ENCODE measurements around the gene POLA2. TPM values are rescaled to one million over a fixed set of nuclear protein-coding genes. Genes with fewer than 3 reads are reported as not detected.

POLA2 gene
- polyA plus RNA-seq, 1 donor (not counting 4 experiments of a cell fraction or from before 2014, with no cell fraction given) = 20.9 TPM

DNA sequence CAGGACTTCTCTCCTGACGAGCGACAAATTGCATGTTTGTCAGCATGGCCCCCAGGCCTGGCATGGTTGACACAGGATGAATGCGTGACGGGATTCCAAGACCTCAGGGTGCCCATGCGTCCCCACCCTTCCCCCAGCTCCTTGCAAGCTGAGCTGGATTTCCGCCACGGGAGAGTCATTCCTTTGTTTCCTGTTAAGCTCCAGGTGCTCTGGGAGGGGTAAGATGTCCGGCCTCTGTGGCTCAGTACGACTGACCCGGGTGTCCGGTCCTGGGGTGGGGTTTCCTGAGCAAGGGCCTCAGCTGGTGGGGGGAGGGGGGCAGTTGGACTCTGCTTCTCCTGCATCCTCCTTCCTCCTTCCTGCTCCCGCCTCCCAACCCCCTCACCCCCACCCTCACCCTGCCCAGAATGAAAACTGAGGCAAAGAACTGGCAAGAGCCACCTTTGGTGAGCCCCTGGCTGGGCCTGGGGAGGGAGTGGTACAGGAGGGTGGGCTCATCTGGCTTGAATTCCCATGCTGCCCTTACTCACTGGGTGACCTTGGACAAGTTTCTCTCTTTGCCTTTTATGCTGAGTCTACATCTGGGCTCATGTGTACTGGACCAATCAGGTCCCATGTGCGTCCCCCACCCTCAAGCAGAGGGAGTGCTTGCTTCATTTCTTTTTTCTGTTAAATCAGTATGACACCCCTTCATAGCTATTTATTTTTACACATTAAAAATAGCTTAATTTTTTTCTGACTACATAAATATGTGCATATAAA, 55.4 kb downstream of the POLA2 start:
- peak overlapping the region; percentile 91 to 97 (median 94) for H3K4me3 ChIP-seq (ENCODE audit: control insufficient read depth in 2 of 3, extremely low read depth in 1 of 3, insufficient read depth in 2 of 3, low read depth in 1 of 3, low read length in 3 of 3)
- peaks cover 12% of the 10 kb centered on the region for H4K20me1 ChIP-seq (ENCODE audit: control insufficient read depth, extremely low read depth, insufficient read depth, low read length)
- no peaks in the 10 kb centered on the region for H3K27me3 ChIP-seq (ENCODE audit: control insufficient read depth, extremely low read depth, insufficient read depth, low read length)
- no peaks in the 10 kb centered on the region for H3K9me3 ChIP-seq (ENCODE audit: control insufficient read depth, low read depth, low read length)
- peak overlapping the region; percentile 85 for H3K9ac ChIP-seq (ENCODE audit: control insufficient read depth, extremely low read depth, insufficient read depth, low read length)
- dilution Hi-C loops (cut with MboI; ENCODE audit: extremely low pct_ligation_motif_present, low sequenced_read_pairs) = no loop called here
- H3K36me3 ChIP-seq (ENCODE audit: control insufficient read depth in 2 of 2, extremely low read depth in 1 of 2, insufficient read depth in 2 of 2, low read length in 2 of 2) = peaks cover 16 to 19% of the 10 kb centered on the region in 2 experiments
- H3K4me2 ChIP-seq (ENCODE audit: control insufficient read depth, extremely low read depth, insufficient read depth, low read depth, low read length) = peak overlapping the region; percentile 97
- peaks cover 69% of the 10 kb centered on the region for H3K79me2 ChIP-seq (ENCODE audit: control insufficient read depth, insufficient read depth, low read length)
- FAIRE-seq = peak; percentile 71
- peaks cover 25% of the 10 kb centered on the region for H3K4me1 ChIP-seq (ENCODE audit: control insufficient read depth, extremely low read depth, insufficient read depth, low read length)
- DNase-seq (ENCODE audit: low read depth, low spot score) = peak; percentile 63
- H2AFZ ChIP-seq (ENCODE audit: control insufficient read depth, low read length) = peak overlapping the region; percentile 41
- TF ChIP-seq, protein P1, sequence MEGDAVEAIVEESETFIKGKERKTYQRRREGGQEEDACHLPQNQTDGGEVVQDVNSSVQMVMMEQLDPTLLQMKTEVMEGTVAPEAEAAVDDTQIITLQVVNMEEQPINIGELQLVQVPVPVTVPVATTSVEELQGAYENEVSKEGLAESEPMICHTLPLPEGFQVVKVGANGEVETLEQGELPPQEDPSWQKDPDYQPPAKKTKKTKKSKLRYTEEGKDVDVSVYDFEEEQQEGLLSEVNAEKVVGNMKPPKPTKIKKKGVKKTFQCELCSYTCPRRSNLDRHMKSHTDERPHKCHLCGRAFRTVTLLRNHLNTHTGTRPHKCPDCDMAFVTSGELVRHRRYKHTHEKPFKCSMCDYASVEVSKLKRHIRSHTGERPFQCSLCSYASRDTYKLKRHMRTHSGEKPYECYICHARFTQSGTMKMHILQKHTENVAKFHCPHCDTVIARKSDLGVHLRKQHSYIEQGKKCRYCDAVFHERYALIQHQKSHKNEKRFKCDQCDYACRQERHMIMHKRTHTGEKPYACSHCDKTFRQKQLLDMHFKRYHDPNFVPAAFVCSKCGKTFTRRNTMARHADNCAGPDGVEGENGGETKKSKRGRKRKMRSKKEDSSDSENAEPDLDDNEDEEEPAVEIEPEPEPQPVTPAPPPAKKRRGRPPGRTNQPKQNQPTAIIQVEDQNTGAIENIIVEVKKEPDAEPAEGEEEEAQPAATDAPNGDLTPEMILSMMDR (optimal IDR thresholded peaks at IDR 0.05 in 1 of 3, IDR thresholded peaks at IDR 0.05 in 1 of 3, conservative IDR thresholded peaks at IDR 0.05 in 1 of 3; ENCODE audit: extremely low read depth in 1 of 3, insufficient read depth in 2 of 3, low read length in 3 of 3) = no peak
- TF ChIP-seq EZH2 (IDR thresholded peaks at IDR 0.05; ENCODE audit: low read length) = no peak
- peak overlapping the region; percentile 78 for H3K27ac ChIP-seq (ENCODE audit: control insufficient read depth, insufficient read depth, low read length)
- H3K9me1 ChIP-seq (ENCODE audit: control insufficient read depth, extremely low read depth, insufficient read depth, low read length) = no peaks in the 10 kb centered on the region

DNA sequence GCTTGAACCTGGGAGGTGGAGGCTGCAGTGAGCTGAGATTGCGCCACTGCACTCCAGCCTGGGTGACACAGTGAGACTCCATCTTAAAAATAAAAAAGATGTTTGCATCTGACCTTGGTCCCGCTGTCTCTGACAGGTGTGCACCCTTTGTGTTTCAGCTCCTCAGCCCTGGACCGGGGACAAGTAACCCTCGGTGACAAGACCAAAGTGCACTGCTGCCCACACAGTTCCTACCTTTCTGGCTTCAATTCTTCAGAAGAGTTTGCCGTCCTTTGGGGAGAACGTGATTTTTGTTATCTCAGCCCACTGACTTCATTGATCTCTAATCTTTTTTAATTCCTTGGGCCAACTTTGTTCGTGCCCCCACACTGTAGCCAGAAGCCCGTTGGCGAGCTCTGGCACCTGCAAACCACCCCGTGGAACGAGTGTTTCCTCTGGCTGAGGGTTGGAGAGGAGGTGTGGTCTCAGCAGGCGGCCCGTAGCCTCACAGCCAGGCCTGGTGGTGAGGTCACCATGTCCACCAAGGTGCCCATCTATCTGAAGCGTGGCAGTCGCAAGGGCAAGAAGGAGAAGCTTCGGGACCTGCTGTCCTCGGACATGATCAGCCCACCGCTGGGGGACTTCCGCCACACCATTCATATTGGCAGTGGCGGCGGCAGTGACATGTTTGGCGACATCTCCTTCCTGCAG, 58.8 kb downstream of the POLA2 start:
- H4K20me1 ChIP-seq (ENCODE audit: control insufficient read depth, extremely low read depth, insufficient read depth, low read length) = peaks cover 16% of the 10 kb centered on the region
- H3K4me3 ChIP-seq (ENCODE audit: control insufficient read depth in 2 of 3, extremely low read depth in 1 of 3, insufficient read depth in 2 of 3, low read depth in 1 of 3, low read length in 3 of 3) = no peak overlapping the region
- no peak overlapping the region for H2AFZ ChIP-seq (ENCODE audit: control insufficient read depth, low read length)
- no peaks in the 10 kb centered on the region for H3K9me1 ChIP-seq (ENCODE audit: control insufficient read depth, extremely low read depth, insufficient read depth, low read length)
- no peaks in the 10 kb centered on the region for H3K27me3 ChIP-seq (ENCODE audit: control insufficient read depth, extremely low read depth, insufficient read depth, low read length)
- H3K36me3 ChIP-seq (ENCODE audit: control insufficient read depth in 2 of 2, extremely low read depth in 1 of 2, insufficient read depth in 2 of 2, low read length in 2 of 2) = peaks cover 24 to 27% of the 10 kb centered on the region in 2 experiments
- dilution Hi-C loops (cut with MboI; ENCODE audit: extremely low pct_ligation_motif_present, low sequenced_read_pairs) = no loop called here
- FAIRE-seq = no peak
- no peaks in the 10 kb centered on the region for H3K9me3 ChIP-seq (ENCODE audit: control insufficient read depth, low read depth, low read length)
- H3K4me1 ChIP-seq (ENCODE audit: control insufficient read depth, extremely low read depth, insufficient read depth, low read length) = peaks cover 20% of the 10 kb centered on the region
- no peak overlapping the region for H3K27ac ChIP-seq (ENCODE audit: control insufficient read depth, insufficient read depth, low read length)
- DNase-seq (ENCODE audit: low read depth, low spot score) = no peak
- no peak overlapping the region for H3K4me2 ChIP-seq (ENCODE audit: control insufficient read depth, extremely low read depth, insufficient read depth, low read depth, low read length)
- H3K79me2 ChIP-seq (ENCODE audit: control insufficient read depth, insufficient read depth, low read length) = peaks cover 67% of the 10 kb centered on the region
- H3K9ac ChIP-seq (ENCODE audit: control insufficient read depth, extremely low read depth, insufficient read depth, low read length) = no peak overlapping the region
- TF ChIP-seq EZH2 (IDR thresholded peaks at IDR 0.05; ENCODE audit: low read length) = no peak
- TF ChIP-seq, protein P1 (optimal IDR thresholded peaks at IDR 0.05 in 1 of 3, IDR thresholded peaks at IDR 0.05 in 1 of 3, conservative IDR thresholded peaks at IDR 0.05 in 1 of 3; ENCODE audit: extremely low read depth in 1 of 3, insufficient read depth in 2 of 3, low read length in 3 of 3) = no peak

Data from keratinocyte (primary cell).